HPDE6-E6E7 (cell line): Measurements from ENCODE around the gene RBKS.
"Not testable (repeated sequence)": the region's sequence is repeated elsewhere in the genome, so short reads cannot be mapped to it uniquely, and the experiment has no call there.

Experiments
- DNase-seq: peaks from one replicate; pipeline ENCODE4 v3.0.0; 2011; ENCODE audit warnings: missing footprints; ENCODE audit errors: extremely low spot score

Gene RBKS

GRCh38 chr2:27873091-27873490 lies 17.1 kb downstream of the RBKS start:
- no peak for DNase-seq

GRCh38 chr2:27871802-27872201 lies 18.4 kb downstream of the RBKS start:
- no peak for DNase-seq

DNA sequence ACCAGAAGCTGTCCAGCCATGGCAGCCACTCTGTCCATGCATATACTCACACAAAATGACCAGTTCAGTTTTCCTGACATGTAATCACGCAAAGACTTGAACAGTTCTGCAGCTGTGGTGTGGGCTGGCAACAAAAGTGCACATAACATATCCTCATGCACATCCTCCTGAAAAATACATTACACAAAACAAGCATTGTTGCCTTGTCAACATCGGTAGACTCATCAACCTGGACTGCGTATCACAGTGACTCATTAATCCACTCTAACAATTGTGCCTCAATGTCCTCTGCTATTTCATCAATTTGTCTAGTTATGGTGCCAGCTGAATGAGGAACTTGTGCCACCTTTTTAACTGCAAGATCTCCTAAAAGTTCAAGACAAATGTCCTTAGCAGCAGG lies 19.5 kb downstream of the RBKS start:
- DNase-seq, result no peak

- DNase-seq, result no peak
Measured at GRCh38 chr2:27869763-27870162, 20.4 kb downstream of the RBKS start.

GRCh38 chr2:27866237-27866636 lies 23.9 kb downstream of the RBKS start:
- DNase-seq, result no peak

- DNase-seq, result not testable (repeated sequence)
Measured at GRCh38 chr2:27863955-27864354, 26.2 kb downstream of the RBKS start.

GRCh38 chr2:27863146-27863545 lies 27.0 kb downstream of the RBKS start:
- no peak for DNase-seq

DNA sequence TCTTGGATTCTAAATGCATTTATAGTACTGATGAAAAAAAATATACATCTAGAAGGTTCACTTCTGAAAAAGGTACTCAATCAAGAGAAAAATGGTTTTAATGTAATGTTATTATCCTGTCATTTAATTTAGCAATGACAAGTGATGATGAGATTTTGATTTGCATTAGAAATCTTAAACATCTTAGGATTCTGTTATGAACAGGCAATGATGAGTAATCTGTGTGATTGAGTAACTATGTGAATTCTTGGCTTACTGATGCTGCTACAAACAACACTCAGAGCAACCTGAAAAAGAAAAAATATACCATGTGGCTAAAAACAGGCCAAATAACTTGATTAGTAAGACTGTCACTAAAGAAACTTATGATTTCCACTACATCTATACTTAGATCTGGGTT lies 30.1 kb downstream of the RBKS start:
- DNase-seq, result peak; percentile 39

GRCh38 chr2:27857417-27858172 lies 32.6 kb downstream of the RBKS start:
- peak; percentile 19 for DNase-seq

- DNase-seq, result no peak
Measured at GRCh38 chr2:27856956-27857355, 33.2 kb downstream of the RBKS start.

- DNase-seq, result no peak
Measured at GRCh38 chr2:27856386-27856785, 33.8 kb downstream of the RBKS start.

- DNase-seq, result peak; percentile 50
Measured at GRCh38 chr2:27855476-27855875, 34.7 kb downstream of the RBKS start.

GRCh38 chr2:27854229-27854862 lies 35.8 kb downstream of the RBKS start:
- no peak for DNase-seq

GRCh38 chr2:27852691-27853090 lies 37.5 kb downstream of the RBKS start:
- no peak for DNase-seq

GRCh38 chr2:27849558-27850205 lies 40.5 kb downstream of the RBKS start:
- no peak for DNase-seq

- DNase-seq, result no peak
Measured at GRCh38 chr2:27847333-27847732, 42.9 kb downstream of the RBKS start.

DNA sequence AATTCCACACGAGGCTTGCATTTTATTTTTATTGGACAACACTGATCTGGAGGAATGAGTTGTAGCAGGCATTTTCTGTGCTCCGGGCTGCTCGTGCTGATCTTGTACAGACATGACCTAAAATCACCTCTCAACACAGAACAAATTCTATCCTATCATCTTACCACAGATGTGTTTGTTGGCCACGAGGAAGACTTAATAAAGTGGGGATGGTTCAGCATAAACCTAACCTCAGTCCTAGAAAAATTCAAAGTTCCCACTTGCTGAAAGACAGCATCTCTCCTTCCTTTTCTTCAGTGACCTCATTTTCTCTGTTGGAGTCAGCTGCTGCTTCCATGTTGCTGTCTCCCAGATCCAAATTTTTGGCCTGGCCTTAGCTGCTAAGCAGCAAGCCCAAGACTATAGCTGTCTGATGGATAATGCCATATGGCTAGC lies 45.3 kb downstream of the RBKS start:
- DNase-seq, result no peak

- no peak for DNase-seq
Measured at GRCh38 chr2:27843992-27844391, 46.2 kb downstream of the RBKS start.

- no peak for DNase-seq
Measured at GRCh38 chr2:27842894-27843293, 47.3 kb downstream of the RBKS start.

DNA sequence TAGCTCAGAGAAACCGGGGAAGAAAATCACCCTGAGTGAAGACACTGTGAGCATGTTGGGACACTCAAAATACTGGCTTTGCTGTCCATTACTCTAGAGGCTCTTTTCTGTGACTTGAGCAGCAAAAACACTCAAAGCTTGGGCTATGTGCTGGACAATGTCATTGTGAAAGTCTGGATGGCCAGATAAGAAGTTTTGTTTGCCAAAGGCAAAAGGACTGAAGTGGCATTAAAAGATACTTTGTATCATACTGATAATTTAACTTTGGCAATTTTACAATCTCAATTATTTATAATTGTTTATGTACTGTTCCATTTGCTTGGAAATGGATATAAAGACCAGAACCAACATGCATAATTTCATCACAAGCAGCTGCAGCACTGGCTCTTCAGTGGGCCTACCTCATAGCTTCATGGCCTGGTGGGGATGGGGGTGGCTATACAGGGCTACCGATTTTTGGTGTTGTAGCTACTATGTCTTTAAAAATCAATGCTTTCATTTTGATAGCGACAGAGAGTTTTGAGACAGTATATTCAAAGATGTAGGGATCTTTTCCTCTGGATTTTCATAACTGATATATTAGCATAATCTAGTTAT lies 51.1 kb downstream of the RBKS start:
- DNase-seq, result no peak

DNA sequence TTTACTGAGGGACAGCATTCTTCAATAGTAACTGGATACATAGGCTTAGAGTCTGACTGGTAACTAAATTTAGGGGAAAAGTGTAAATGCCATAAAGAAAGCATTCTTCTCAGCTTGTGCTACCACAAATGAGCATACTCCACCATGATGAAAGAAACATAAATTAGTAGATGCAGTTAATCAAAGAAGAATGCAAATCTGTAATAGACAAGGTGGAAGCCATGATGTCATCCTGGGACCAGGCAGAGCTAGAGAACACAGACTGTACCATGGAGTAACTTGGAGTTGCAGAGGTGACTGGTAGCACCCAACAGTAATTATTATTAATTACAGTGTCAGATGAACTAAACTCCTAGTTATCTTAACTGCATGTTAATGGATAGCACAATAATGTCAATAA lies 51.7 kb downstream of the RBKS start:
- DNase-seq, result no peak

DNA sequence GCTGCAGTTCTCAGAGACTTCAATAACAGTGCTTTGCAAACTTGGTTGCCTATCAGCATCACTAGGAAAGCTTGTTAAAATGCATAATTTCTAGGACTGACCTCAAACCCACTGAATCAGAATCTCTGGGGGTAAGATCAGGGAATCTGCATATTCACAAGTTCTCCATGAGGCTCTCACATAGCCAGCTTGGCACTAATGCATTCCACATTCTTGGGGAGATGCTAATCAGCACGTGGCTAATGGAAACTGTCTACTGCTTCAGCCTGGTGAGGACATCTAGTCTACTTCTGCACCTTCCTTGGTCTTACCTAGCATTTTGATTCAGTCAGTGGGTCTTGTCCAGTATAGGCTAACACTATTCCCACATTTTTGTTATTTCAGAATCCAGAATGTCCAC lies 56.3 kb downstream of the RBKS start:
- no peak for DNase-seq

DNA sequence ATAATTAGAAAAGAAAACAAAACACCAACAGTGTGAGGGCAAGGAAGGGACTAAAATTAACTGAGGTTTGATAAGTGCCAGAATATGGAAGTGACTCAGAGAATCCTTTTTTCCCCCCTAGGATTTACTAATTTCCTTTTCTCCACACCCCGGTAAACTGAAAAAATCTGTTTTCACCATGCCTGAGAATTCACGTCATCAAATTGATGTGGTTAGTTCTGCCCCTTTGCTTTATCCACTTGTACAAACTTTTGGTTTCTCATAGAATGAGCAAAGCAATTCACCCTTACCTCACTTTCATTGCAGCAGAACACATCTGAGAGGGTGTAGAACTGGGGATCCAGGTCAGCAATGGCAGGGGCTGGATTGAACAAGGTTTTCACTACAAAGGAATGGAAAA lies 57.8 kb downstream of the RBKS start:
- DNase-seq, result no peak
